H1 (cell line): Measurements from ENCODE around the gene SRP9. TPM values are rescaled to one million over a fixed set of nuclear protein-coding genes. Genes with fewer than 3 reads are reported as not detected.

Experiments
- CTCF ChIA-PET: fragments of 300-600 bp; sonication (Branson Sonifier 250); formaldehyde crosslinking; loops from one replicate; lab custom pipeline; 2021; ENCODE audit not compliant: partially characterized antibody; lab: Charles Lee
- POLR2A ChIA-PET: fragments of 300-600 bp; sonication (Branson Sonifier 250); formaldehyde crosslinking; loops from one replicate; lab custom pipeline; 2021; ENCODE audit warnings: inconsistent platforms; ENCODE audit not compliant: partially characterized antibody; lab: Charles Lee
- DNase-seq, 2 experiments: peaks; one replicate each; pipeline versions ENCODE4 v3.0.0 to v3.0.0-alpha.2; 2010 to 2022; ENCODE audit warnings: low spot score in 2 of 2, low read depth in 1 of 2, mixed read lengths in 1 of 2
- FAIRE-seq: peaks from 2 replicates; lab custom pipeline; 2011; peaks lifted over from hg19 to GRCh38; lab: Jason Lieb, UNC
- H2AFZ ChIP-seq: 2 replicates; pipeline ENCODE4 v1.8.1; 2012; ENCODE audit warnings: low read length, inconsistent platforms
- H2AK5ac ChIP-seq: 2 replicates; pipeline ENCODE4 v1.6.1; 2013; ENCODE audit warnings: low read depth, low read length
- H2BK120ac ChIP-seq: replicated peaks from 2 replicates; pipeline ENCODE3; 2013; ENCODE audit warnings: low read depth, low read length, inconsistent platforms
- H2BK12ac ChIP-seq: 2 replicates; pipeline ENCODE4 v1.6.1; 2013; ENCODE audit warnings: low read depth, low read length
- H2BK15ac ChIP-seq: 2 replicates; pipeline ENCODE4 v1.6.1; 2013; ENCODE audit warnings: low read length
- H2BK20ac ChIP-seq: 2 replicates; pipeline ENCODE4 v1.6.1; 2013; ENCODE audit warnings: low read length
- H2BK5ac ChIP-seq: 2 replicates; pipeline ENCODE4 v1.6.1; 2013; ENCODE audit warnings: low read depth, low read length
- H3K14ac ChIP-seq: 2 replicates; pipeline ENCODE4 v1.6.1; 2013; ENCODE audit warnings: inconsistent platforms; ENCODE audit not compliant: insufficient read length
- H3K18ac ChIP-seq: 2 replicates; pipeline ENCODE4 v1.6.1; 2013; ENCODE audit warnings: low read length; ENCODE audit errors: extremely low read depth
- H3K23ac ChIP-seq: 2 replicates; pipeline ENCODE4 v1.6.1; 2013; ENCODE audit warnings: inconsistent platforms; ENCODE audit not compliant: insufficient read length
- H3K23me2 ChIP-seq: 2 replicates; pipeline ENCODE4 v1.6.1; 2013; ENCODE audit warnings: low read depth, low read length
- H3K27ac ChIP-seq: 2 replicates; pipeline ENCODE4 v1.6.1; 2011; ENCODE audit warnings: low read depth, low read length, inconsistent platforms
- H3K27me3 ChIP-seq, 4 experiments: replicated peaks in 1 of 4; 1 replicate in 1 of 4; 2 replicates in 3 of 4; pipeline versions ENCODE4 v1.6.1 to v1.8.1; 2011 to 2013; ENCODE audit warnings: low read length in 3 of 4, mild to moderate bottlenecking in 3 of 4, inconsistent platforms in 2 of 4, mixed read lengths in 2 of 4, moderate library complexity in 1 of 4; ENCODE audit not compliant: control insufficient read depth in 3 of 4, insufficient read depth in 3 of 4; ENCODE audit errors: extremely low read depth in 1 of 4
- H3K36me3 ChIP-seq, 4 experiments: 2 replicates each; pipeline versions ENCODE4 v1.6.1 to v1.8.1; 2011 to 2013; ENCODE audit warnings: mild to moderate bottlenecking in 4 of 4, low read length in 3 of 4, moderate library complexity in 2 of 4, control low read depth in 1 of 4, inconsistent platforms in 1 of 4; ENCODE audit not compliant: insufficient read depth in 4 of 4, control insufficient read depth in 2 of 4
- H3K4ac ChIP-seq: replicated peaks from 2 replicates; pipeline ENCODE3; 2013; ENCODE audit warnings: low read length, low read depth, mixed read lengths, inconsistent platforms; ENCODE audit not compliant: insufficient read length
- H3K4me1 ChIP-seq, 4 experiments: replicated peaks in 1 of 4; 1 replicate in 1 of 4; 2 replicates in 3 of 4; pipeline versions ENCODE4 v1.6.1 to v1.8.1; 2011 to 2013; ENCODE audit warnings: low read length in 3 of 4, inconsistent platforms in 2 of 4, mixed read lengths in 1 of 4; ENCODE audit not compliant: insufficient read depth in 4 of 4, control insufficient read depth in 3 of 4
- H3K4me2 ChIP-seq, 2 experiments: 2 replicates each; pipeline versions ENCODE4 v1.6.1 to v1.8.1; 2011 to 2013; ENCODE audit warnings: low read depth in 2 of 2, low read length in 2 of 2, control low read depth in 1 of 2, inconsistent platforms in 1 of 2, mild to moderate bottlenecking in 1 of 2; ENCODE audit not compliant: insufficient read depth in 1 of 2
- H3K4me3 ChIP-seq, 4 experiments: fragments of 200-600, 300-600 bp in 1 of 4; sonication (generic), shearing (Covaris generic), sonication (Bioruptor Twin) in 1 of 4; 2 replicates each; pipeline versions ENCODE4 v1.5.1 to v1.8.1; 2011 to 2016; ENCODE audit warnings: low read length in 4 of 4, low read depth in 3 of 4, control low read depth in 2 of 4, inconsistent platforms in 2 of 4, mild to moderate bottlenecking in 2 of 4, mixed read lengths in 1 of 4, moderate library complexity in 1 of 4; ENCODE audit not compliant: insufficient read depth in 2 of 4; ENCODE audit errors: extremely low read depth in 1 of 4
- H3K56ac ChIP-seq: replicated peaks from 2 replicates; pipeline ENCODE3; 2013; ENCODE audit warnings: low read depth, mild to moderate bottlenecking, mixed read lengths, low read length, inconsistent platforms; ENCODE audit not compliant: insufficient read length
- H3K79me1 ChIP-seq: 2 replicates; pipeline ENCODE4 v1.6.1; 2013; ENCODE audit warnings: low read depth, low read length, control low read depth
- H3K79me2 ChIP-seq, 2 experiments: 2 replicates each; pipeline versions ENCODE4 v1.6.1 to v1.8.1; 2012 to 2013; ENCODE audit warnings: low read length in 2 of 2, mild to moderate bottlenecking in 2 of 2, inconsistent platforms in 1 of 2; ENCODE audit not compliant: insufficient read depth in 2 of 2, control insufficient read depth in 1 of 2
- H3K9ac ChIP-seq, 4 experiments: replicated peaks in 1 of 4; 1 replicate in 1 of 4; 2 replicates in 3 of 4; pipeline versions ENCODE4 v1.6.1 to v1.8.1; 2011 to 2013; ENCODE audit warnings: low read depth in 3 of 4, low read length in 3 of 4, control low read depth in 2 of 4, mild to moderate bottlenecking in 2 of 4, moderate library complexity in 2 of 4, inconsistent platforms in 1 of 4; ENCODE audit errors: extremely low read depth in 1 of 4
- H3K9me3 ChIP-seq, 2 experiments: 2 replicates each; pipeline versions ENCODE4 v1.6.1 to v1.8.1; 2012 to 2013; ENCODE audit warnings: mild to moderate bottlenecking in 2 of 2, moderate library complexity in 2 of 2, control low read depth in 1 of 2, inconsistent platforms in 1 of 2, low read depth in 1 of 2, low read length in 1 of 2, mixed read lengths in 1 of 2; ENCODE audit not compliant: insufficient read depth in 2 of 2
- H4K20me1 ChIP-seq, 2 experiments: replicated peaks in 1 of 2; 2 replicates each; pipeline versions ENCODE3 to v1.8.1; 2011 to 2013; ENCODE audit warnings: inconsistent platforms in 2 of 2, low read length in 2 of 2, mild to moderate bottlenecking in 1 of 2; ENCODE audit not compliant: insufficient read depth in 2 of 2, control insufficient read depth in 1 of 2
- H4K5ac ChIP-seq: 2 replicates; pipeline ENCODE4 v1.6.1; 2013; ENCODE audit warnings: low read length, low read depth, mixed read lengths, inconsistent platforms; ENCODE audit not compliant: insufficient read length
- H4K8ac ChIP-seq: 2 replicates; pipeline ENCODE4 v1.8.0; 2013; ENCODE audit warnings: mild to moderate bottlenecking, moderate library complexity, low read length, inconsistent platforms; ENCODE audit not compliant: insufficient read depth; ENCODE audit errors: extremely low read depth
- H4K91ac ChIP-seq: replicated peaks from 2 replicates; pipeline ENCODE3; 2013; ENCODE audit warnings: low read length, mixed read lengths, inconsistent platforms; ENCODE audit not compliant: insufficient read length
- ASH2L ChIP-seq: fragments of 200-600, 300-600 bp; sonication (generic); IDR thresholded peaks from one replicate; pipeline ENCODE4 v1.7.1; 2017; ENCODE audit warnings: low read length
- NANOG ChIP-seq: IDR thresholded peaks from 2 replicates; pipeline ENCODE4 v1.6.1; 2011; ENCODE audit warnings: low read length, low read depth, mild to moderate bottlenecking, inconsistent platforms; ENCODE audit not compliant: insufficient read depth, poor library complexity, severe bottlenecking
- SP1 ChIP-seq: IDR thresholded peaks from 2 replicates; pipeline ENCODE4 v1.6.1; 2011; ENCODE audit warnings: low read depth, low read length
- WGBS, 2 experiments: shearing (Covaris generic) in 1 of 2; methylation state at CpG; one replicate each; pipeline versions ENCODE4 v1.1.6 to v1.1.7; 2013 to 2015; ENCODE audit warnings: low lambda C conversion rate in 2 of 2, mixed read lengths in 2 of 2, inconsistent platforms in 1 of 2, low coverage in 1 of 2, missing lambda C conversion rate in 1 of 2; ENCODE audit not compliant: insufficient replicate concordance in 2 of 2, insufficient coverage in 1 of 2, insufficient read length in 1 of 2; ENCODE audit errors: extremely low coverage in 1 of 2, missing lambda C conversion rate in 1 of 2; 5-methylcytosine and 5-hydroxymethylcytosine counted together
- polyA plus RNA-seq, 7 experiments: library from polyadenylated mRNA; depleted of rRNA in 3 of 7; stranded (reverse) in 5 of 7; unstranded in 2 of 7; fragments of >200 nt in 5 of 7; fragments of 200-250 nt in 2 of 7; gene quantifications; 1 replicate in 5 of 7; 2 replicates in 1 of 7; 4 replicates in 1 of 7; pipeline versions ENCODE4 v1.2.1 to v1.2.3, GENCODE V29; 2011 to 2013; ENCODE audit warnings: missing spikeins in 2 of 7, mixed read lengths in 2 of 7
- total RNA-seq: library from RNA; stranded (reverse); fragmentation: NEBNext Ultra II Directional; extraction: Animal tissue kit (Norgen Biotek cat#: 25700); gene quantifications from 2 replicates; pipeline ENCODE4 v1.2.1, GENCODE V29; 2021

The SRP9 gene
- total and polyA plus RNA-seq, 2 of the 8 experiments (the other 6 are each of a cell fraction or from before 2014, with no cell fraction given) = 446 to 572 TPM

- Histone ChIP-seq H3K23me2 (no peaks in the 10 kb centered on the region), H3K4me2 (no peak overlapping the region), H4K91ac (no peak overlapping the region), H3K56ac (no peak overlapping the region), H4K8ac (no peak overlapping the region), H3K18ac (no peak overlapping the region), H3K27me3 (no peaks in the 10 kb centered on the region), H3K14ac (no peak overlapping the region), H2BK120ac (no peak overlapping the region), H2BK15ac (0 out of 2 replicates have a peak overlapping the region, but pooled peaks have one; percentile 72), H3K9me3 (no peaks in the 10 kb centered on the region), H2BK5ac (no peak overlapping the region), H3K79me2 (peaks cover 0 to 4% of the 10 kb centered on the region in 2 experiments; a peak in 1 of 4 replicates), H2BK12ac (no peak overlapping the region), H3K23ac (no peak overlapping the region), H3K4ac (no peak overlapping the region), H3K4me3 (no peak overlapping the region), H3K36me3 (peaks cover 0 to 11% (median 9%) of the 10 kb centered on the region in 4 experiments; a peak in 5 of 8 replicates), H4K20me1 (peaks cover 2 to 9% of the 10 kb centered on the region in 2 experiments), H4K5ac (no peak overlapping the region), H3K27ac (no peak overlapping the region), H3K9ac (no peak overlapping the region), H3K4me1 (peaks cover 6 to 17% (median 11%) of the 10 kb centered on the region in 4 experiments; a peak in 6 of 7 replicates), H2AK5ac (no peak overlapping the region), H2AFZ (no peak overlapping the region), H2BK20ac (no peak overlapping the region), H3K79me1 (peaks cover 7% of the 10 kb centered on the region; the same call in 1 of the 2 replicates)
- CTCF ChIA-PET = interaction anchor here (0.6 to 4.7 kb wide), 8 partner anchors 11 to 160 kb away, joined by 3 to 46 read pairs (median 8); partner anchors contain the start of gene EPHX1
- no peak for FAIRE-seq
- WGBS, 2 experiments = 75% methylated on average over 8 of the region's 8 CpGs; no CpG with 5 or more reads in 1 of the 2 experiments
- no peak for DNase-seq
- POLR2A ChIA-PET = interaction anchor here (0.8 to 3.3 kb wide), 8 partner anchors 9 to 50 kb away, joined by 3 to 15 read pairs (median 4); partner anchors contain the start of genes EPHX1 and SRP9
- TF ChIP-seq NANOG (no peak), SP1 (no peak), ASH2L (no peak)
Measured at GRCh38 chr1:225827076-225827475, 49.5 kb downstream of the SRP9 start.
